GM23338 (cell line): ENCODE measurements around the gene PDGFRA.

ENCODE experiments used
- CREB1 ChIP-seq: fragments of 250-450 bp; sonication (Bioruptor Pico); IDR thresholded peaks from 2 replicates; pipeline ENCODE4 v1.5.0; 2020; ENCODE audit warnings: low read depth, mild to moderate bottlenecking, moderate library complexity
- CTCF ChIP-seq, 2 experiments: fragments of 200-600 bp in 1 of 2; sonication (generic) in 1 of 2; conservative IDR thresholded peaks; 2 replicates each; pipeline versions ENCODE4 v1.5.1 to v1.6.1; 2016 to 2017; ENCODE audit warnings: antibody characterized with exemption in 2 of 2, low read depth in 2 of 2, mild to moderate bottlenecking in 2 of 2, moderate library complexity in 1 of 2
- ETS1 ChIP-seq: IDR thresholded peaks from 2 replicates; pipeline ENCODE4 v1.6.1; 2016; ENCODE audit warnings: antibody characterized with exemption
- EZH2 ChIP-seq: fragments of 200-600 bp; sonication (generic); IDR thresholded peaks from one replicate; pipeline ENCODE4 v1.8.0; 2017; ENCODE audit warnings: antibody characterized with exemption, mild to moderate bottlenecking, low read depth; ENCODE audit not compliant: unreplicated experiment
- NANOG ChIP-seq: IDR thresholded peaks from 2 replicates; pipeline ENCODE4 v1.6.1; 2016; ENCODE audit warnings: antibody characterized with exemption, borderline replicate concordance
- POLR2AphosphoS5 ChIP-seq: IDR thresholded peaks from 2 replicates; pipeline ENCODE4 v1.6.1; 2016; ENCODE audit warnings: antibody characterized with exemption, low read depth
- REST ChIP-seq: IDR thresholded peaks from one replicate; pipeline ENCODE4 v1.6.1; 2018; ENCODE audit warnings: antibody characterized with exemption; ENCODE audit not compliant: unreplicated experiment
- ZNF114 ChIP-seq: fragments of 250-450 bp; sonication (Bioruptor Pico); IDR thresholded peaks from 2 replicates; pipeline ENCODE4 v1.5.0; 2020; ENCODE audit warnings: mild to moderate bottlenecking, moderate library complexity

GRCh38 chr4:54268151-54268550 is 39.1 kb downstream of the PDGFRA start:
- TF ChIP-seq CTCF (conservative IDR thresholded peaks at IDR 0.05; ENCODE audit: low read depth in 2 of 2) (no peak), POLR2AphosphoS5 (no peak), REST (no peak), NANOG (no peak), EZH2 (no peak), ETS1 (no peak), CREB1 (CRISPR knock-in tag) (no peak), ZNF114 (CRISPR knock-in tag) (no peak)
